IPS-18a (cell line): Measurements from ENCODE around the gene TIMP4.
A peak's percentile ranks its signal among the peaks of the same experiment; 100 is the strongest.

Source experiments
- H3K27ac ChIP-seq: one replicate; pipeline ENCODE4 v1.5.1; 2013; ENCODE audit warnings: low read length
- H3K27me3 ChIP-seq: one replicate; pipeline ENCODE4 v1.6.1; 2013; ENCODE audit warnings: mild to moderate bottlenecking, low read length; ENCODE audit not compliant: control insufficient read depth, insufficient read depth
- H3K36me3 ChIP-seq: one replicate; pipeline ENCODE4 v1.6.1; 2013; ENCODE audit warnings: low read depth, low read length; ENCODE audit not compliant: control insufficient read depth
- H3K4me1 ChIP-seq: one replicate; pipeline ENCODE4 v1.6.1; 2013; ENCODE audit warnings: low read depth, low read length; ENCODE audit not compliant: control insufficient read depth
- H3K4me3 ChIP-seq: one replicate; pipeline ENCODE4 v1.5.1; 2013; ENCODE audit warnings: low read length
- H3K9ac ChIP-seq: one replicate; pipeline ENCODE4 v1.6.1; 2013; ENCODE audit warnings: mild to moderate bottlenecking, low read length, moderate library complexity
- H3K9me3 ChIP-seq: one replicate; pipeline ENCODE4 v1.6.1; 2013; ENCODE audit warnings: low read depth, low read length; ENCODE audit not compliant: control insufficient read depth

The TIMP4 gene

GRCh38 chr3:12158387-12159226, at the start of gene TIMP4:
TSS of gene TIMP4 (minus strand) at chr3:12158912. CDS start at chr3:12158840, 72 bp downstream.
- Histone ChIP-seq H3K27me3 (no peaks in the 10 kb centered on the region), H3K9ac (peak within 1 kb of the TSS; percentile 11), H3K27ac (peak within 1 kb of the TSS; percentile 22), H3K9me3 (no peaks in the 10 kb centered on the region), H3K36me3 (no peaks in the 10 kb centered on the region), H3K4me1 (peaks cover 30% of the 10 kb centered on the region), H3K4me3 (peak within 1 kb of the TSS; percentile 59)

DNA sequence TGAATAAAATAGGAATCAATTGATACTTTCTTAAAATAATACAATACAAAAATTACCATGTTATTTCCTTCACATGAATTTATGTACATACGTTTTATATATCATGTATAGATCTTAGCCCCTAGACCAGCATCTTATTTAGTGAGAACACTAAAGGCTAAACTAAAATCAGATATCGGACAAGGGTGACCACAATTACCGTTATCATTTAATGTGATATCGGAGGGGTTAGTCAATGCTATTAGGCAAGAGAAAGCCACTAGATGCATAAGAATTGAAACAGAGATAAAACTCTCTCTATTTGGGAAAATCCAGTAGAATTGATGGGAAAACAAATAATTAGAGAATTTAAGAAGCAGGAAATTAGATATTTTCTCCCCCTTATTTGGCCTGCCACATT, 46.5 kb upstream of the TIMP4 start:
- Histone ChIP-seq H3K36me3 (no peaks in the 10 kb centered on the region), H3K27ac (no peak overlapping the region), H3K9ac (no peak overlapping the region), H3K4me1 (no peaks in the 10 kb centered on the region), H3K27me3 (no peaks in the 10 kb centered on the region), H3K9me3 (no peaks in the 10 kb centered on the region), H3K4me3 (no peak overlapping the region)

- H3K4me3 ChIP-seq: no peak overlapping the region
- H3K4me1 ChIP-seq: no peaks in the 10 kb centered on the region
- no peak overlapping the region for H3K9ac ChIP-seq
- H3K9me3 ChIP-seq: no peaks in the 10 kb centered on the region
- no peaks in the 10 kb centered on the region for H3K36me3 ChIP-seq
- no peaks in the 10 kb centered on the region for H3K27me3 ChIP-seq
- H3K27ac ChIP-seq: no peak overlapping the region
Observed at GRCh38 chr3:12201813-12202212, 43.1 kb upstream of the TIMP4 start.

DNA sequence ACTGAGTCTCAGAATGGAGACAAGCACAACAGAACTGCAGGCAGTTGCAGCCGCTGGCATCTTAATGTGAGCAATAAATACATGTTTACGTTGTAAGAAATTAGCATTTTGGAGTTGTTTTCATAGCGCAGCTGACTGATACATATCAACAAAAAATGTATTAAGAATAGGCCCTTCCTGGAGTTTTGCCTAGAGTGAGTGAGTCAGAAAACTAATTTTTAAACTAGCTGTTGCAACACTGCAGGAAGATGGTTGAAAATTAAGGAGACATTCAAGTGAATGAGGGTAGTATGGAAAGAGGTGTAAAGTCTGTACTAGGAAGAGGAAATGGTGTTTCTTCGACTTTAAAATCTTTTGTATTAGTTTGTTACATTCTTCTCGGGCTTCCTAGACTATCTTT, 39.6 kb upstream of the TIMP4 start:
- no peaks in the 10 kb centered on the region for H3K9me3 ChIP-seq
- H3K4me1 ChIP-seq: no peaks in the 10 kb centered on the region
- H3K4me3 ChIP-seq: no peak overlapping the region
- H3K9ac ChIP-seq: no peak overlapping the region
- no peaks in the 10 kb centered on the region for H3K36me3 ChIP-seq
- H3K27ac ChIP-seq: no peak overlapping the region
- H3K27me3 ChIP-seq: no peaks in the 10 kb centered on the region

DNA sequence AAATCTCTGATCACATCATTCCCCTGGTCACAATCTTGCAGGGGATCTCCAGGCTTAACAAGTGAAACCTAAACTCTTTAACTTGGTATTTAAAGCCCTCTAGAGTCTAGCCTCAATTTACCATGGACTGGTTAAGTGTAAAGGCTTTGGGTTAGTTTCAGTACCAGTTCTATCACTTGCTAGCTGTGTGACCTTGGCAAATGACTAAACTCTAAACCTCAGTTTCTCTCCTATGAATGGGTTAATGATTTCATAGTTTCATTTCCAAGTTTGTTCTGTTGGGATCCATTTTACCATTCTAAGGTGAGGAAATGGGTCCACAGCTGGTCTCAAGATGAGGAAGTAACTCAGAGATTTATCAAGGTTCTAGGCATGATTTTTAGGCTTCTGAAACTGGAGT, 38.8 kb upstream of the TIMP4 start:
- Histone ChIP-seq H3K4me1 (no peaks in the 10 kb centered on the region), H3K27me3 (no peaks in the 10 kb centered on the region), H3K4me3 (no peak overlapping the region)

GRCh38 chr3:12196684-12197083, 38.0 kb upstream of the TIMP4 start:
- H3K36me3 ChIP-seq: no peaks in the 10 kb centered on the region
- H3K27ac ChIP-seq: no peak overlapping the region
- H3K9me3 ChIP-seq: no peaks in the 10 kb centered on the region
- H3K4me1 ChIP-seq: no peaks in the 10 kb centered on the region
- H3K9ac ChIP-seq: no peak overlapping the region
- H3K27me3 ChIP-seq: no peaks in the 10 kb centered on the region
- no peak overlapping the region for H3K4me3 ChIP-seq

More for the DNA sequence above, 38.8 kb upstream of the TIMP4 start:
- Histone ChIP-seq H3K36me3 (no peaks in the 10 kb centered on the region), H3K9me3 (no peaks in the 10 kb centered on the region), H3K9ac (no peak overlapping the region), H3K27ac (no peak overlapping the region)

DNA sequence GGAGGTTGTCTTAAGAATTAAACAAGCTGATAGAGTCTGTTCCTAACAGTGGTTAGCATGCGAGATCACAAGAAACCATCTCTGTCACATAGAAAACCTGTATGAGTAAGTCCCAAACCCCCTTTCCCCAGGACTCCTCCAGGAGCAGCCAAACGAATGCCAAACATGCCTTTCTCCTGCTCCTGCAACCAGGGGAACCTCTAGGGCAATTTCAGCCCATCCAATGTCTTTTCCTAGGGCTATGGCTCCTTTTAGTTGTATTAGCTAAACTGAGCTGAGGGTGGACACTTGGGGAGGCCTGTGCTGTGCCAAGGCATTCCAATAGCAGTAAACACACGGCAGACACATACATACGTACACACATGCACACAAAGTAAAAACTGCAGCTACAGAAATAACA, 36.5 kb upstream of the TIMP4 start:
- no peaks in the 10 kb centered on the region for H3K36me3 ChIP-seq
- H3K27ac ChIP-seq: no peak overlapping the region
- no peaks in the 10 kb centered on the region for H3K4me1 ChIP-seq
- no peak overlapping the region for H3K9ac ChIP-seq
- H3K9me3 ChIP-seq: no peaks in the 10 kb centered on the region
- no peak overlapping the region for H3K4me3 ChIP-seq
- no peaks in the 10 kb centered on the region for H3K27me3 ChIP-seq

DNA sequence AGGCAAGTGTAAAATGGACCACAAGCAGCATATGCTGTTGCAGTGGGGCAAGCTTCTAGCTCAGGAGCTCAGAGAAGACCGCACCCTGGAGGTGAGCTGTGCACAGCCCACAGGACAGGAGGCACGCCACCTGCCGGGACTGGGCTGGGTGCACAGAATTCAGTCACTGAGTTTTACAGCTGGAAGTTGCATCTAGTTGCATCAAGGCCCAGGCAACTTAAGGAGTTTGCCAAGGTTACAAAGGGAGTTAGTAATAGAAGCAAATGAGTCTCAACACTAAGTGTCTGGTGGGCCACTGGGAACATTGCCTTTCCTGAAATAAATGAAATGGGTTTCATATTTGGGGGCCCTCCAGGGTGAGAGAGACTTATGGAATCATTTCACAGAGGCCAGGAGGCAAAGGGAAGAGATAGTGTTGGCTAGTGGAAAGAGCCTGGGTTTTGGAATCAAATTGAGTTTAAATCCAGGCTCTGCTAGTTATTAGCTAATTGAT, 36.0 kb upstream of the TIMP4 start:
- Histone ChIP-seq H3K36me3 (no peaks in the 10 kb centered on the region), H3K4me3 (no peak overlapping the region), H3K9ac (no peak overlapping the region), H3K27ac (no peak overlapping the region), H3K27me3 (no peaks in the 10 kb centered on the region), H3K4me1 (no peaks in the 10 kb centered on the region), H3K9me3 (no peaks in the 10 kb centered on the region)

GRCh38 chr3:12194209-12194608, 35.5 kb upstream of the TIMP4 start:
- Histone ChIP-seq H3K4me3 (no peak overlapping the region), H3K9ac (no peak overlapping the region), H3K4me1 (no peaks in the 10 kb centered on the region), H3K27ac (no peak overlapping the region), H3K36me3 (no peaks in the 10 kb centered on the region), H3K27me3 (no peaks in the 10 kb centered on the region), H3K9me3 (no peaks in the 10 kb centered on the region)

GRCh38 chr3:12193485-12194165, 34.9 kb upstream of the TIMP4 start:
- Histone ChIP-seq H3K9ac (no peak overlapping the region), H3K4me3 (no peak overlapping the region), H3K27ac (no peak overlapping the region), H3K27me3 (no peaks in the 10 kb centered on the region), H3K36me3 (no peaks in the 10 kb centered on the region), H3K9me3 (no peaks in the 10 kb centered on the region), H3K4me1 (no peaks in the 10 kb centered on the region)

DNA sequence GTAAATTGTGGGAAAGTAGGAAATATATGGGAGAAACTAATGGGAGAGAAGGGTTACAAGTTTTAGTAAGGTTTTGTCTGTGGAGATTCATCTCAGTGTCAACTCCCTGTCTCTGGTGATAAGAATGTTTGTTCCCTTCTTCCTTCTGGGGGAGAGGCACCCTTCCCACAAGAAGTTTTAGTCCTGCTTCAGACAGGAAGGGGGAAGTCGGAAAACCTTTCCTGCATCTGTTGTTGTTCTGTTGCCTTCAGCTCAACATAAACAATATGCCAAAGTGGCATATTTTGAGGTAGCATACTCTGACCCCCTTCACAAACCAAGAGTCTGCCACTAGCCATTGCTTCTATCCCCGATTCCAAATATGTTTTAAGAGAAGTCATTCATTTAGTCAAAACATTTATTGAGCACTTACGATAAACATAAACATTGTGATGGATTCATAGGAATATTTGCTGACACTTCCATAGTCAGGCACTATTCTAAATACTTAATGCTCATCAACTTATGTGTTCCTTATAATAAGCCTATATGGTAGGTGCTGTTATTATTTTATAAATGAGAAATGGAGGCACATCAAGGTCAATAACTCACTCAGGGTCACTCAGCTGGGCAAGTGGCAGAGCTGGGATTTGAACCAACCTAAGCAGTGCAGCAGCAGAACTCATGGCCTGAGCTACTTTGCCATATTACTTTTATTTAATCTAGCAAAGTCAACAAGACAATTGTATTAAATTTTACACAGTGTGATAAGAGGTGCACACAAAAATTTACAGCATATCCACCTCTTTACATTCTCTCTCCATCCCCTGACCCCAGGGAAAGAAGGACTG, 34.2 kb upstream of the TIMP4 start:
- no peak overlapping the region for H3K27ac ChIP-seq
- H3K4me1 ChIP-seq: no peaks in the 10 kb centered on the region
- no peak overlapping the region for H3K4me3 ChIP-seq

More for the DNA sequence above, 34.2 kb upstream of the TIMP4 start:
- Histone ChIP-seq H3K27me3 (no peaks in the 10 kb centered on the region), H3K36me3 (no peaks in the 10 kb centered on the region), H3K9me3 (no peaks in the 10 kb centered on the region), H3K9ac (no peak overlapping the region)
